Immature natural killer cell (primary cell): ENCODE data around the gene TAS1R1. TPM values are rescaled to one million over a fixed set of nuclear protein-coding genes. Genes with fewer than 3 reads are reported as not detected.
A peak's percentile ranks its signal among the peaks of the same experiment; 100 is the strongest.

ENCODE experiments used
- DNase-seq, 3 donors: peaks; one replicate each; pipeline ENCODE4 v3.0.0; 2022; ENCODE audit warnings: mixed read lengths in 1 of 3
- H3K27ac Mint-ChIP-seq, 6 donors: one replicate each; pipeline ENCODE4 v1.8.0; 2020; ENCODE audit warnings: mixed read lengths in 6 of 6, mild to moderate bottlenecking in 5 of 6, inconsistent platforms in 4 of 6, moderate library complexity in 3 of 6
- H3K27me3 Mint-ChIP-seq, 3 donors: one replicate each; pipeline ENCODE4 v1.8.0; 2020 to 2021; ENCODE audit warnings: low read depth in 3 of 3, mild to moderate bottlenecking in 3 of 3, mixed read lengths in 3 of 3, moderate library complexity in 3 of 3, inconsistent platforms in 1 of 3
- H3K36me3 Mint-ChIP-seq, 3 donors: one replicate each; pipeline ENCODE4 v1.8.0; 2020; ENCODE audit warnings: mixed read lengths in 3 of 3, inconsistent platforms in 2 of 3, mild to moderate bottlenecking in 2 of 3
- H3K4me1 Mint-ChIP-seq, 2 donors: one replicate each; pipeline ENCODE4 v1.8.0; 2020; ENCODE audit warnings: inconsistent platforms in 2 of 2, mild to moderate bottlenecking in 2 of 2, mixed read lengths in 2 of 2, moderate library complexity in 1 of 2
- H3K4me3 Mint-ChIP-seq, 5 donors: one replicate each; pipeline ENCODE4 v1.8.0; 2020; ENCODE audit warnings: mild to moderate bottlenecking in 5 of 5, mixed read lengths in 5 of 5, inconsistent platforms in 3 of 5, moderate library complexity in 3 of 5
- H3K9me3 Mint-ChIP-seq, 6 donors: one replicate each; pipeline ENCODE4 v1.8.0; 2020; ENCODE audit warnings: mild to moderate bottlenecking in 6 of 6, mixed read lengths in 6 of 6, inconsistent platforms in 4 of 6, moderate library complexity in 3 of 6
- polyA plus RNA-seq, 3 donors: library from polyadenylated mRNA; unstranded; fragments of 300-500 nt; fragmentation: Illumina TruSeq; gene quantifications; one replicate each; pipeline ENCODE4 v1.2.3, GENCODE V29; 2021

Gene TAS1R1
- polyA plus RNA-seq, 3 donors from 2014 or later = 0.16 TPM; not detected in 2

DNA sequence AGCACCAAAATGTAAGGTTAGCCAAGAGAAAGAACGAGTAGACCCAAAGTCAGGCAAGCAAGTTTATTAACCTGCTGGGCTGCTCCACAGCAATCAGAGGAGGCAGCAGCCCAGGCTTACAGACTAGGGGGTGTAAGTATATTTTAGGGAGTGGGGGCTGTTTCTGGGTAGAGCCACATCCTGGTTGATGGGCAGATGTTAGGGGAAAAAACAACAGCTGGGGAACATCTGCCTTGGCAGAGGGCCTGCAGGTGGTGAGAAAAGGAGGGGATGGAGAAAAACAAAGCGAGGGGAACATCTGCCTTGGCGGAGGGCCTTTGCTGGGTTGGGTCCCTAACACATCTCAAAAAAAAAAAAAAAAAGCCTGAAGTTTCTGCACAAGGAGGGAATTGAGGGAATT lies 15.0 kb downstream of the TAS1R1 start:
- Mint-ChIP-seq H3K9me3 (no peaks in the 10 kb centered on the region), H3K4me1 (no peaks in the 10 kb centered on the region), H3K36me3 (no peaks in the 10 kb centered on the region), H3K27me3 (peaks cover 0 to 3% (median 3%) of the 10 kb centered on the region in 3 donors), H3K27ac (no peak overlapping the region), H3K4me3 (no peak overlapping the region)
- DNase-seq = no peak

- Mint-ChIP-seq H3K4me1 (no peaks in the 10 kb centered on the region), H3K27me3 (peaks cover 0 to 3% (median 3%) of the 10 kb centered on the region in 3 donors), H3K9me3 (no peaks in the 10 kb centered on the region), H3K4me3 (no peak overlapping the region), H3K36me3 (no peaks in the 10 kb centered on the region), H3K27ac (no peak overlapping the region)
- no peak for DNase-seq
Measured at GRCh38 chr1:6570987-6571386, 15.9 kb downstream of the TAS1R1 start.

- no peak for DNase-seq
- H3K4me3 Mint-ChIP-seq = no peak overlapping the region
- H3K36me3 Mint-ChIP-seq = no peaks in the 10 kb centered on the region
- H3K4me1 Mint-ChIP-seq = no peaks in the 10 kb centered on the region
- peaks cover 0 to 3% (median 3%) of the 10 kb centered on the region in 3 donors for H3K27me3 Mint-ChIP-seq
- no peaks in the 10 kb centered on the region for H3K9me3 Mint-ChIP-seq
- H3K27ac Mint-ChIP-seq = no peak overlapping the region
Measured at GRCh38 chr1:6572653-6573383, 17.7 kb downstream of the TAS1R1 start.

DNA sequence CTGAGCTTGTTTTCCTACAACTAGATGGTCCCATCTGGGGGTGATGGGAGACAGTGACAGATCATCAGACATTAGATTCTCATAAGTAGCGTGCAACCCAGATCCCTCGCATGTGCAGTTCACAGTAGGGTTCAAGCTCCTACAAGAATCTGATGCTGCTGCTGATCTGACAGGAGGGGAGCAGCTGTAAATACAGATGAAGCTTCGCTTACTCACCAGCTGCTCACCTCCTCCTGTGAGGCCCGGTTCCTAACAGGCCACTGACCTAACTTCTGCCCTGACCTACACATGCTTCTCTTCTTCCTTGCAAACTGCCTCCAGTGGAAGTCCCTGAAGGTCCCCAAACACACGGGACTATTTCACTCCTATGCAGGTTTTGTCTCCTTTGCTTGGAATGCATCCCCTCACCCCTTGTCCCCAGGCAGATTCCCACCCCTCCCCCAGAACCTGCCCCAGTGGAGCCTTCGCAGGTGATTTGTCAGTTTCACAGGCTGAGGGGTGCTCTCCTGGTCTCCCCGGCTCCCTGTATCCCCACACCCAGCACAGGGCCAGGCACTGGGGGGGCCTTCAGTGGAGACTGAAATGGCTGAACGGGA lies 19.0 kb downstream of the TAS1R1 start:
- Mint-ChIP-seq H3K9me3 (no peaks in the 10 kb centered on the region), H3K27me3 (peaks cover 0 to 3% (median 1%) of the 10 kb centered on the region in 3 donors), H3K36me3 (no peaks in the 10 kb centered on the region), H3K27ac (no peak overlapping the region), H3K4me3 (no peak overlapping the region), H3K4me1 (peaks cover 1 to 2% of the 10 kb centered on the region in 2 donors)
- DNase-seq = no peak

DNA sequence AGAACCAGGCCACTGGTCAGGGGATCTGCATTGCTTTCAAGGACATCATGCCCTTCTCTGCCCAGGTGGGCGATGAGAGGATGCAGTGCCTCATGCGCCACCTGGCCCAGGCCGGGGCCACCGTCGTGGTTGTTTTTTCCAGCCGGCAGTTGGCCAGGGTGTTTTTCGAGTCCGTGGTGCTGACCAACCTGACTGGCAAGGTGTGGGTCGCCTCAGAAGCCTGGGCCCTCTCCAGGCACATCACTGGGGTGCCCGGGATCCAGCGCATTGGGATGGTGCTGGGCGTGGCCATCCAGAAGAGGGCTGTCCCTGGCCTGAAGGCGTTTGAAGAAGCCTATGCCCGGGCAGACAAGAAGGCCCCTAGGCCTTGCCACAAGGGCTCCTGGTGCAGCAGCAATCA lies 19.7 kb downstream of the TAS1R1 start:
- H3K27me3 Mint-ChIP-seq = peaks cover 3 to 6% (median 3%) of the 10 kb centered on the region in 3 donors
- no peaks in the 10 kb centered on the region for H3K9me3 Mint-ChIP-seq
- H3K27ac Mint-ChIP-seq = no peak overlapping the region
- H3K36me3 Mint-ChIP-seq = no peaks in the 10 kb centered on the region
- H3K4me1 Mint-ChIP-seq = peaks cover 8% of the 10 kb centered on the region in 2 donors
- no peak for DNase-seq
- no peak overlapping the region for H3K4me3 Mint-ChIP-seq

DNA sequence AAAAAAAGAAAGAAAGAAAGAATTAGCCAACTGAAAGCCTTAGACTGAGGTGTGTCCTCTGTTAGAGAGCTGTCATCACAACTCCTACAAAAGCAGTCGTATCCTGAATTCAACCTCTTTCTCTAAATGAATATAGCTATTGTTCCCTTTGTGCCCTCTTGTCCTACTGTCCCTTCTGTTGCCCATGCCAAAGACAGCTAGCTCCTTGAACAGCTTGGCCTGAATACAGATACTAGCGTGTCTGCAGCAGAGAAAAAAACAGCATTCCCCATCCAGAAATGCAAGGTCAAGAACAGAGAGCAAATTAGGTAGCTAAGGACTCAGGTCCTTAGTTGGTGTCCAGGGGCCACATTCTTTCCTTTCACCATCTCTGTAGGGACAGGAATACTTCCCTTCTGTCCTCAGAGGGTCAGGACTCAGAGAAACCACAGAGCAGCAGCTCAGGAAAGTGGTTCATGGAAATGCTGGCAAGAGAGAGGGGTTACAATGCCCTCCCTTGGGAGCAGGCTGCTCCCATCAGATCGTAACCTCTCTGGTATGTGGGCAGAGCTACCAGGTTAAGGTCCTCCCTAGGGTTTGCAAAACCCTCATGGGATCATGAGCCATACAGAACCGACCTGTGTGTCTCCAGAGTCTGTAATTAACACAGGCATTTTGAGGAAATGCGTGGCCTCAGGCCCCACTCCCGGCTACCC lies 22.9 kb downstream of the TAS1R1 start:
- no peak for DNase-seq
- H3K36me3 Mint-ChIP-seq = no peaks in the 10 kb centered on the region
- peak overlapping the region in 2 of 6 donors; percentile 58 to 71 for H3K27ac Mint-ChIP-seq
- no peaks in the 10 kb centered on the region for H3K9me3 Mint-ChIP-seq
- H3K4me3 Mint-ChIP-seq = peak overlapping the region in 2 of 5 donors; percentile 41 to 62
- H3K27me3 Mint-ChIP-seq = peaks cover 4 to 8% (median 4%) of the 10 kb centered on the region in 3 donors
- peaks cover 30 to 38% of the 10 kb centered on the region in 2 donors for H3K4me1 Mint-ChIP-seq

DNA sequence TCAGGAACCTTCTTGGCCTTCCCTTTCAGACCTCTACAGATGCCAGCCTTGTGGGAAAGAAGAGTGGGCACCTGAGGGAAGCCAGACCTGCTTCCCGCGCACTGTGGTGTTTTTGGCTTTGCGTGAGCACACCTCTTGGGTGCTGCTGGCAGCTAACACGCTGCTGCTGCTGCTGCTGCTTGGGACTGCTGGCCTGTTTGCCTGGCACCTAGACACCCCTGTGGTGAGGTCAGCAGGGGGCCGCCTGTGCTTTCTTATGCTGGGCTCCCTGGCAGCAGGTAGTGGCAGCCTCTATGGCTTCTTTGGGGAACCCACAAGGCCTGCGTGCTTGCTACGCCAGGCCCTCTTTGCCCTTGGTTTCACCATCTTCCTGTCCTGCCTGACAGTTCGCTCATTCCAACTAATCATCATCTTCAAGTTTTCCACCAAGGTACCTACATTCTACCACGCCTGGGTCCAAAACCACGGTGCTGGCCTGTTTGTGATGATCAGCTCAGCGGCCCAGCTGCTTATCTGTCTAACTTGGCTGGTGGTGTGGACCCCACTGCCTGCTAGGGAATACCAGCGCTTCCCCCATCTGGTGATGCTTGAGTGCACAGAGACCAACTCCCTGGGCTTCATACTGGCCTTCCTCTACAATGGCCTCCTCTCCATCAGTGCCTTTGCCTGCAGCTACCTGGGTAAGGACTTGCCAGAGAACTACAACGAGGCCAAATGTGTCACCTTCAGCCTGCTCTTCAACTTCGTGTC lies 23.7 kb downstream of the TAS1R1 start:
- Mint-ChIP-seq H3K27ac (peak overlapping the region; percentile 95 to 98 (median 96)), H3K4me1 (peaks cover 30 to 38% of the 10 kb centered on the region in 2 donors), H3K36me3 (no peaks in the 10 kb centered on the region), H3K27me3 (peaks cover 4 to 8% (median 4%) of the 10 kb centered on the region in 3 donors), H3K9me3 (no peaks in the 10 kb centered on the region), H3K4me3 (peak overlapping the region; percentile 13 to 97 (median 95))
- DNase-seq = no peak

DNA sequence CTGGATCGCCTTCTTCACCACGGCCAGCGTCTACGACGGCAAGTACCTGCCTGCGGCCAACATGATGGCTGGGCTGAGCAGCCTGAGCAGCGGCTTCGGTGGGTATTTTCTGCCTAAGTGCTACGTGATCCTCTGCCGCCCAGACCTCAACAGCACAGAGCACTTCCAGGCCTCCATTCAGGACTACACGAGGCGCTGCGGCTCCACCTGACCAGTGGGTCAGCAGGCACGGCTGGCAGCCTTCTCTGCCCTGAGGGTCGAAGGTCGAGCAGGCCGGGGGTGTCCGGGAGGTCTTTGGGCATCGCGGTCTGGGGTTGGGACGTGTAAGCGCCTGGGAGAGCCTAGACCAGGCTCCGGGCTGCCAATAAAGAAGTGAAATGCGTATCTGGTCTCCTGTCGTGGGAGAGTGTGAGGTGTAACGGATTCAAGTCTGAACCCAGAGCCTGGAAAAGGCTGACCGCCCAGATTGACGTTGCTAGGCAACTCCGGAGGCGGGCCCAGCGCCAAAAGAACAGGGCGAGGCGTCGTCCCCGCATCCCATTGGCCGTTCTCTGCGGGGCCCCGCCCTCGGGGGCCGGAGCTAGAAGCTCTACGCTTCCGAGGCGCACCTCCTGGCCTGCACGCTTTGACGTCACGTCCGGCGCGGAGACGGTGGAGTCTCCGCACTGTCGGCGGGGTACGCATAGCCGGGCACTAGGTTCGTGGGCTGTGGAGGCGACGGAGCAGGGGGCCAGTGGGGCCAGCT lies 24.4 kb downstream of the TAS1R1 start, which contains the start of gene ZBTB48:
ZBTB48 (plus strand) TSS at position 621 of the 745 bp plus-strand sequence. CDS start 616 bp downstream, outside the sequence.
- Mint-ChIP-seq H3K36me3 (no peaks in the 10 kb centered on the region), H3K27ac (peak within 1 kb of the TSS; percentile 95 to 98 (median 96)), H3K9me3 (no peaks in the 10 kb centered on the region), H3K4me3 (peak within 1 kb of the TSS; percentile 94 to 97 (median 97)), H3K27me3 (peaks cover 4 to 8% (median 4%) of the 10 kb centered on the region in 3 donors), H3K4me1 (peaks cover 31 to 41% of the 10 kb centered on the region in 2 donors)
- peak; percentile 97 to 98 (median 97) for DNase-seq

DNA sequence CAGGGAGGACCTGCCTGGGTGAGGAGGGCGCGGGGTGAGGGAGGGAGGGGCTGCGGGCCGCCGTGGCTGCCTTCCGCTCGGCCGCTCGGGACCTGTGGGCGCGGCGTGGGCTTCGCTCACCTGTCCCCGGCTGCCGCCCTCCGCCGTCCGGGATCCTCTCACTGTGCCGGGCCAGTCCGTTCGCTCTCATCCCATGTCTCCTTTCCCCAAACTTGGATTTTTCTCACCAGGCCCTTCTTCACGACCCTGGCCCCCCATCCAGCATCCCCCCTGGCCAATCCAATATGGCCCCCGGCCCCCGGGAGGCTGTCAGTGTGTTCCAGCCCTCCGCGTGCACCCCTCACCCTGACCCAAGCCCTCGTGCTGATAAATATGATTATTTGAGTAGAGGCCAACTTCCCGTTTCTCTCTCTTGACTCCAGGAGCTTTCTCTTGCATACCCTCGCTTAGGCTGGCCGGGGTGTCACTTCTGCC lies 25.0 kb downstream of the TAS1R1 start:
- no peaks in the 10 kb centered on the region for H3K9me3 Mint-ChIP-seq
- H3K36me3 Mint-ChIP-seq = no peaks in the 10 kb centered on the region
- H3K27me3 Mint-ChIP-seq = peaks cover 4 to 8% (median 6%) of the 10 kb centered on the region in 3 donors
- H3K4me1 Mint-ChIP-seq = peaks cover 37 to 46% of the 10 kb centered on the region in 2 donors
- DNase-seq = no peak
- H3K27ac Mint-ChIP-seq = peak overlapping the region; percentile 95 to 98 (median 96)
- peak overlapping the region; percentile 94 to 97 (median 97) for H3K4me3 Mint-ChIP-seq

DNA sequence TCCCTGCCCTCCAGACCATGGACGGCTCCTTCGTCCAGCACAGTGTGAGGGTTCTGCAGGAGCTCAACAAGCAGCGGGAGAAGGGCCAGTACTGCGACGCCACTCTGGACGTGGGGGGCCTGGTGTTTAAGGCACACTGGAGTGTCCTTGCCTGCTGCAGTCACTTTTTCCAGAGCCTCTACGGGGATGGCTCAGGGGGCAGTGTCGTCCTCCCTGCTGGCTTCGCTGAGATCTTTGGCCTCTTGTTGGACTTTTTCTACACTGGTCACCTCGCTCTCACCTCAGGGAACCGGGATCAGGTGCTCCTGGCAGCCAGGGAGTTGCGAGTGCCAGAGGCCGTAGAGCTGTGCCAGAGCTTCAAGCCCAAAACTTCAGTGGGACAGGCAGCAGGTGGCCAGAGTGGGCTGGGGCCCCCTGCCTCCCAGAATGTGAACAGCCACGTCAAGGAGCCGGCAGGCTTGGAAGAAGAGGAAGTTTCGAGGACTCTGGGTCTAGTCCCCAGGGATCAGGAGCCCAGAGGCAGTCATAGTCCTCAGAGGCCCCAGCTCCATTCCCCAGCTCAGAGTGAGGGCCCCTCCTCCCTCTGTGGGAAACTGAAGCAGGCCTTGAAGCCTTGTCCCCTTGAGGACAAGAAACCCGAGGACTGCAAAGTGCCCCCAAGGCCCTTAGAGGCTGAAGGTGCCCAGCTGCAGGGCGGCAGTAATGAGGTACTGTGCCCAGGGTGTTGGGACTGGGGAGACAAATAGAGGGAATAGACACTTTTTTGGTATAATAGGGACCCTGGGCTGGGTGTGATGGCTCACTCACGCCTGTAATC lies 25.7 kb downstream of the TAS1R1 start:
- Mint-ChIP-seq H3K9me3 (no peaks in the 10 kb centered on the region), H3K27ac (peak overlapping the region; percentile 89 to 98 (median 95)), H3K27me3 (peaks cover 4 to 8% (median 6%) of the 10 kb centered on the region in 3 donors), H3K4me1 (peaks cover 37 to 46% of the 10 kb centered on the region in 2 donors), H3K36me3 (no peaks in the 10 kb centered on the region), H3K4me3 (peak overlapping the region; percentile 94 to 97 (median 97))
- DNase-seq = no peak

DNA sequence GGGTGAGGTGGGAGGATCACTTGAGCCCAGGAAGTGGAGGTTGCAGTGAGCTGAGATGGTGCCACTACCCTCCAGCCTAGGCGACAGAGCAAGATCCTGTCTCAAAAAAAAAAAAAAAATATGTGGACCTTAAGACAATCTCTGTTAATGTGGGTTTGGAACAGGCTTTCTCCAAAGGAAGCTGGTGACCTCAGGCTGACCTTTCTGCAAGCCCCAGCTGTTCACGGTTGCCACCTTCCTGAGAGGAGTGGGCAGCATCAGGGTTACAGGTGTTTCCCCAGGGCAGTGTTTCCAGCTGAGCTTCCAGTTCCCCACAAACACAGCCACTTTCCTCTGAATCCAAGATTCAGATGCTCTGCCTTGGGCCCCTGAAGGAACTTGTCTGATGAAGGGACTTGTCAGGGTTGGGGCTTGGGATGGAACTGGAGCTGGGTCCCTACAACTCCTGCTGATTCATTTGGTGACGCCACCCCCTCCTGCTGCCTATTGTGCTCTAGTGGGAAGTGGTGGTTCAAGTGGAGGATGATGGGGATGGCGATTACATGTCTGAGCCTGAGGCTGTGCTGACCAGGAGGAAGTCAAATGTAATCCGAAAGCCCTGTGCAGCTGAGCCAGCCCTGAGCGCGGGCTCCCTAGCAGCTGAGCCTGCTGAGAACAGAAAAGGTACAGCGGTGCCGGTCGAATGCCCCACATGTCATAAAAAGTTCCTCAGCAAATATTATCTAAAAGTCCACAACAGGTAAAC lies 26.6 kb downstream of the TAS1R1 start:
- Mint-ChIP-seq H3K4me3 (peak overlapping the region; percentile 51 to 97 (median 63)), H3K27ac (peak overlapping the region; percentile 64 to 95 (median 81)), H3K4me1 (peaks cover 37 to 46% of the 10 kb centered on the region in 2 donors), H3K9me3 (no peaks in the 10 kb centered on the region), H3K36me3 (no peaks in the 10 kb centered on the region), H3K27me3 (peaks cover 4 to 8% (median 6%) of the 10 kb centered on the region in 3 donors)
- DNase-seq = no peak
